ENCODE results near the gene NLGN4X. TPM values are rescaled to one million over a fixed set of nuclear protein-coding genes. Genes with fewer than 3 reads are reported as not detected.

NLGN4X gene
- total and polyA plus RNA-seq, 2 donors (not counting 3 experiments of a cell fraction or from before 2014, with no cell fraction given): 0.03 TPM; not detected in 1

- Histone ChIP-seq H3K9me3 (replicated peaks; ENCODE audit: control insufficient read depth, insufficient read depth, low read length) (no peaks in the 10 kb centered on the region), H4K20me1 (replicated peaks; ENCODE audit: control insufficient read depth, extremely low read depth, insufficient read depth, low read length) (no peaks in the 10 kb centered on the region), H3K27ac (ENCODE audit: insufficient read depth, low read depth, low read length) (no peak overlapping the region), H3K4me3 (replicated peaks in 1 of 3; ENCODE audit: insufficient read depth in 1 of 3, low read depth in 1 of 3, low read length in 3 of 3) (no peak overlapping the region), H3K27me3 (ENCODE audit: control insufficient read depth in 2 of 2, insufficient read depth in 2 of 2, low read length in 2 of 2) (no peaks in the 10 kb centered on the region), H2AFZ (ENCODE audit: low read depth, low read length) (no peak overlapping the region), H3K79me2 (ENCODE audit: control insufficient read depth, insufficient read depth, low read length) (no peaks in the 10 kb centered on the region), H3K9ac (replicated peaks; ENCODE audit: extremely low read depth, insufficient read depth, low read length) (no peak overlapping the region), H3K9me1 (replicated peaks; ENCODE audit: control insufficient read depth, extremely low read depth, insufficient read depth, low read length) (no peaks in the 10 kb centered on the region), H3K4me1 (ENCODE audit: control insufficient read depth, extremely low read depth, insufficient read depth, low read length) (no peaks in the 10 kb centered on the region), H3K4me2 (ENCODE audit: insufficient read depth, low read length) (no peak overlapping the region), H3K36me3 (ENCODE audit: control insufficient read depth in 2 of 2, extremely low read depth in 1 of 2, insufficient read depth in 2 of 2, low read length in 2 of 2) (no peaks in the 10 kb centered on the region)
- FAIRE-seq: no peak
- ChIA-PET CTCF (no interaction called here), POLR2A (no interaction called here)
- TF ChIP-seq CTCF (IDR thresholded peaks at IDR 0.05; ENCODE audit: extremely low read depth in 1 of 2, insufficient read depth in 1 of 2, low read depth in 1 of 2, low read length in 2 of 2) (no peak), MAX (IDR thresholded peaks at IDR 0.05; ENCODE audit: insufficient read depth, insufficient read length) (no peak), MYC (IDR thresholded peaks at IDR 0.05; ENCODE audit: low read depth, low read length) (no peak), EZH2 (IDR thresholded peaks at IDR 0.05; ENCODE audit: borderline replicate concordance, low read depth, low read length, severe bottlenecking) (no peak), POLR2A (IDR thresholded peaks at IDR 0.05; ENCODE audit: low read depth, low read length) (no peak), GATA2 (IDR thresholded peaks at IDR 0.05; ENCODE audit: insufficient read depth, insufficient read length, low read depth, low read length) (no peak), POLR2AphosphoS5 (IDR thresholded peaks at IDR 0.05; ENCODE audit: insufficient read depth, low read depth, low read length) (no peak), FOS (IDR thresholded peaks at IDR 0.05; ENCODE audit: borderline replicate concordance, insufficient read depth, low read length) (no peak), JUN (IDR thresholded peaks at IDR 0.05; ENCODE audit: borderline replicate concordance, insufficient read depth, insufficient read length, low read depth) (no peak)
- no peak for DNase-seq (ENCODE audit: low read depth, low spot score)
- intact Hi-C loops (cut with micrococcal nuclease) (no loop called here), dilution Hi-C loops (cut with MboI; ENCODE audit: extremely low pct_ligation_motif_present, low sequenced_read_pairs) (no loop called here)
- BruUV-seq (replicated peaks): no TSS peak
Observed at GRCh38 chrX:5998456-5998855, 230.2 kb downstream of the NLGN4X start.

Measured in endothelial cell of umbilical vein (primary cell).